Skin of body (tissue), 2 donors: Measurements from ENCODE around the gene FBLN1. TPM values are rescaled to one million over a fixed set of nuclear protein-coding genes. Genes with fewer than 3 reads are reported as not detected.

ENCODE experiments used
- DNase-seq: peaks from one replicate; lab custom pipeline; 2025; lab: John Stamatoyannopoulos, UW
- total RNA-seq: library from RNA; depleted of rRNA; stranded (reverse); fragments of >200 nt; gene quantifications from one replicate; pipeline ENCODE4 v1.2.3, GENCODE V29; 2014

FBLN1 gene
- total RNA-seq, 1 donor from 2014 or later: 117 TPM

GRCh38 chr22:45565171-45565570 is 62.5 kb downstream of the FBLN1 start:
- no peak for DNase-seq

GRCh38 chr22:45565973-45566372 is 63.3 kb downstream of the FBLN1 start:
- DNase-seq: no peak

GRCh38 chr22:45568213-45568612 is 65.5 kb downstream of the FBLN1 start:
- DNase-seq: no peak

- no peak for DNase-seq
These were observed 68.4 kb downstream of the FBLN1 start for GRCh38 chr22:45571089-45571488.

GRCh38 chr22:45572444-45572843 is 69.8 kb downstream of the FBLN1 start:
- DNase-seq: no peak

- DNase-seq: no peak
These were observed 71.5 kb downstream of the FBLN1 start for GRCh38 chr22:45574069-45574703.

- no peak for DNase-seq
These were observed 72.5 kb downstream of the FBLN1 start for GRCh38 chr22:45575173-45575572.

- no peak for DNase-seq
These were observed 73.1 kb downstream of the FBLN1 start for GRCh38 chr22:45575607-45576272.

GRCh38 chr22:45576273-45576625 is 73.6 kb downstream of the FBLN1 start:
- no peak for DNase-seq

GRCh38 chr22:45576730-45577464 is 74.2 kb downstream of the FBLN1 start:
- no peak for DNase-seq

GRCh38 chr22:45577746-45578523 is 75.3 kb downstream of the FBLN1 start:
- peak; percentile 57 for DNase-seq

GRCh38 chr22:45578524-45579147 is 76.0 kb downstream of the FBLN1 start:
- no peak for DNase-seq

- no peak for DNase-seq
These were observed 76.6 kb downstream of the FBLN1 start for GRCh38 chr22:45579306-45579705.

GRCh38 chr22:45579806-45580725 is 77.4 kb downstream of the FBLN1 start:
- no peak for DNase-seq

- no peak for DNase-seq
These were observed 78.2 kb downstream of the FBLN1 start for GRCh38 chr22:45580726-45581381.

GRCh38 chr22:45581549-45582080 is 78.9 kb downstream of the FBLN1 start:
- DNase-seq: no peak

GRCh38 chr22:45582236-45582954 is 79.7 kb downstream of the FBLN1 start:
- DNase-seq: no peak

GRCh38 chr22:45582955-45583320 is 80.3 kb downstream of the FBLN1 start:
- no peak for DNase-seq

- no peak for DNase-seq
These were observed 80.8 kb downstream of the FBLN1 start for GRCh38 chr22:45583504-45583903.
